BE2C (cell line): ENCODE data around the gene ADIRF.

ENCODE experiments used
- DNase-seq: peaks from one replicate; pipeline ENCODE4 v3.0.0-alpha.2; 2020
- H3K27me3 ChIP-seq: fragments of 250-450 bp; sonication (Bioruptor Pico); 2 replicates; pipeline ENCODE4 v1.5.1; 2020; ENCODE audit warnings: mild to moderate bottlenecking
- H3K36me3 ChIP-seq: fragments of 250-450 bp; sonication (Bioruptor Pico); 2 replicates; pipeline ENCODE4 v1.5.1; 2020; ENCODE audit warnings: mild to moderate bottlenecking
- H3K4me1 ChIP-seq: fragments of 250-450 bp; sonication (Bioruptor Pico); 2 replicates; pipeline ENCODE4 v1.5.1; 2020
- H3K4me3 ChIP-seq: 2 replicates; pipeline ENCODE4 v1.5.1; 2011; ENCODE audit warnings: low read depth, low read length
- H3K9me3 ChIP-seq: fragments of 250-450 bp; sonication (Bioruptor Pico); 2 replicates; pipeline ENCODE4 v1.5.1; 2020
- TF ChIP-seq, protein P1 (sequence below): IDR thresholded peaks from 2 replicates; pipeline ENCODE4 v1.5.1; 2012; ENCODE audit warnings: mild to moderate bottlenecking, low read depth, low read length

The ADIRF gene

DNA sequence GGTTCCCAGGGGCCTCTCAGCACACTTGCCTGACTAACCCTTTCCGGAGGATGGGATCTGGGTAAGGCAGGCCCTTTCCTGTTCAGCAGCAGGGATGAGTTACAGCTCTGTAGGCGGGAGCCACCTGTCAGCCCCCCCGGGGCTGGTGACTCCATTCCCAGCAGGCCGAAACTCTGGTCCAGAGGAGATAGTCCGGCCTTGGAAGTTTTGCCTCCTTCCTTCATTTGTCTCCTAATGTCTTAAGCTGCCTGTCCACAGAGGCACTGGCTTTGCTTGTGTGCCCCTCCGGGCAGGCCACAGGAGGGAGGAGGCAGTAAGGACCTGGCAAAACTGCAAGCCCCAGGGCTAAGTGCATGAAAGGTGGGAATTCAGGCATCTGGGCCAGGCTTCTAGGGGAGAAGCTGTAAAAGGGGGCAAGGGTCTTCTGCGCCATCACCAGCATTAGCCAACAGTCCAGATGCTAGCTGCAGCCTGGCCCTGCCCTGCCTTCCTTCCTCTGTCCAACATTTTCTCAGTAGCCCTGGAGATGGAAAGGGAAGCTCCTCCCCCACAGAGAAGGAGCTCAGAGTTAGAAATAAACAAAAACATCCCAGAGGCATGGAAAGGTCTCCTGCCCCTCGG, 1.2 kb downstream of the ADIRF start:
- no peaks in the 10 kb centered on the region for H3K27me3 ChIP-seq
- no peaks in the 10 kb centered on the region for H3K9me3 ChIP-seq
- no peak for DNase-seq
- no peaks in the 10 kb centered on the region for H3K36me3 ChIP-seq
- H3K4me3 ChIP-seq, result no peak overlapping the region
- H3K4me1 ChIP-seq, result peaks cover 7% of the 10 kb centered on the region
- TF ChIP-seq, protein P1, sequence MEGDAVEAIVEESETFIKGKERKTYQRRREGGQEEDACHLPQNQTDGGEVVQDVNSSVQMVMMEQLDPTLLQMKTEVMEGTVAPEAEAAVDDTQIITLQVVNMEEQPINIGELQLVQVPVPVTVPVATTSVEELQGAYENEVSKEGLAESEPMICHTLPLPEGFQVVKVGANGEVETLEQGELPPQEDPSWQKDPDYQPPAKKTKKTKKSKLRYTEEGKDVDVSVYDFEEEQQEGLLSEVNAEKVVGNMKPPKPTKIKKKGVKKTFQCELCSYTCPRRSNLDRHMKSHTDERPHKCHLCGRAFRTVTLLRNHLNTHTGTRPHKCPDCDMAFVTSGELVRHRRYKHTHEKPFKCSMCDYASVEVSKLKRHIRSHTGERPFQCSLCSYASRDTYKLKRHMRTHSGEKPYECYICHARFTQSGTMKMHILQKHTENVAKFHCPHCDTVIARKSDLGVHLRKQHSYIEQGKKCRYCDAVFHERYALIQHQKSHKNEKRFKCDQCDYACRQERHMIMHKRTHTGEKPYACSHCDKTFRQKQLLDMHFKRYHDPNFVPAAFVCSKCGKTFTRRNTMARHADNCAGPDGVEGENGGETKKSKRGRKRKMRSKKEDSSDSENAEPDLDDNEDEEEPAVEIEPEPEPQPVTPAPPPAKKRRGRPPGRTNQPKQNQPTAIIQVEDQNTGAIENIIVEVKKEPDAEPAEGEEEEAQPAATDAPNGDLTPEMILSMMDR, result no peak

- peaks cover 7% of the 10 kb centered on the region for H3K4me1 ChIP-seq
- DNase-seq, result no peak
- H3K36me3 ChIP-seq, result no peaks in the 10 kb centered on the region
- no peaks in the 10 kb centered on the region for H3K9me3 ChIP-seq
- no peak overlapping the region for H3K4me3 ChIP-seq
- TF ChIP-seq, protein P1, result no peak
- no peaks in the 10 kb centered on the region for H3K27me3 ChIP-seq
Observed at GRCh38 chr10:86970162-86970981, 2.1 kb downstream of the ADIRF start.

GRCh38 chr10:86970982-86971231, 2.6 kb downstream of the ADIRF start:
- H3K4me3 ChIP-seq, result no peak overlapping the region

GRCh38 chr10:86971232-86971991, 3.1 kb downstream of the ADIRF start:
- DNase-seq, result no peak
- Histone ChIP-seq H3K9me3 (no peaks in the 10 kb centered on the region), H3K27me3 (no peaks in the 10 kb centered on the region), H3K4me1 (peaks cover 7% of the 10 kb centered on the region), H3K36me3 (no peaks in the 10 kb centered on the region), H3K4me3 (no peak overlapping the region)
- TF ChIP-seq, protein P1, result no peak

More at GRCh38 chr10:86970982-86971231, 2.6 kb downstream of the ADIRF start:
- no peak for DNase-seq
- H3K27me3 ChIP-seq, result no peaks in the 10 kb centered on the region
- TF ChIP-seq, protein P1, result no peak
- H3K36me3 ChIP-seq, result no peaks in the 10 kb centered on the region
- H3K4me1 ChIP-seq, result peaks cover 7% of the 10 kb centered on the region
- H3K9me3 ChIP-seq, result no peaks in the 10 kb centered on the region

DNA sequence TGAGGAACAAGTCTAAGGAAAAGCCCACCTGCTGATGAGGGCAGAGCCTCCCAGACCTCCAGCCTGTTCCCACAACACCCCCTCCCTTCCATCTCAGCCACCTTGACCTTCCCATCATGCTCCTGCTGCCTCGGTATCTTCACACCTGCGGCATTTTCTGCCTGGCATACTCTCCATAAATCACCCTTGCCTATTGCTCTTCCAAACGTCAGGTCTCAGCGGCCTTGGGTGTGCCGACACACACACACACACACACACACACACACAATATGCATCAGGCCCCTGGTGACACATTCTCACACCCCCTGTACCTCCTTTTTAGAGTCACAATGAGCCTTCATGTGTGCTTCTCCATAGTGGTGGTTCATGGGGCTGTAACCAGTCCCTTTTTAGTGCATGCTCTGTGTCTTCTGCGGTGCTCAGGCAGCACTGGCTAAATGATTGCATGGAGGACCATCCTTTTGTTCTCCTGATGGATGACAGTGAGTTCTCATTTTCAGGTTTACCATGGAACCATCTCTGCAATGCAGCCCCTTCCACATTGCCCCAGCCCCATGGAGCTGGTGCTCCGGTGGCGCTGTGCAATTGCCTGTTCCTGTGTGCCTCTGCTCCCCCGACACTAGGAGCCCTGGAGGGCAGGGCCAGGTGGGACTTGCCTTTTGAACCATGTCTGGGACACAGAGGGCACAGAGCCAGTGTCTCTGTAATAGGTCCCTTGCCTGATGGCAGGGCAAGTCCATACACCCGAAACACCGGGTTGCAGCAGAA, 4.5 kb downstream of the ADIRF start:
- no peaks in the 10 kb centered on the region for H3K4me1 ChIP-seq
- H3K9me3 ChIP-seq, result no peaks in the 10 kb centered on the region
- no peak overlapping the region for H3K4me3 ChIP-seq
- no peaks in the 10 kb centered on the region for H3K36me3 ChIP-seq
- no peak for DNase-seq
- TF ChIP-seq, protein P1, result no peak
- H3K27me3 ChIP-seq, result no peaks in the 10 kb centered on the region
